Measurements from ENCODE around the gene DESI2. TPM values are rescaled to one million over a fixed set of nuclear protein-coding genes. Genes with fewer than 3 reads are reported as not detected.
"Not testable (repeated sequence)": the region's sequence is repeated elsewhere in the genome, so short reads cannot be mapped to it uniquely, and the experiment has no call there.

Gene DESI2
- total and polyA plus RNA-seq, 4 donors, result 5.7 to 14.6 (median 11.7) TPM

DNA sequence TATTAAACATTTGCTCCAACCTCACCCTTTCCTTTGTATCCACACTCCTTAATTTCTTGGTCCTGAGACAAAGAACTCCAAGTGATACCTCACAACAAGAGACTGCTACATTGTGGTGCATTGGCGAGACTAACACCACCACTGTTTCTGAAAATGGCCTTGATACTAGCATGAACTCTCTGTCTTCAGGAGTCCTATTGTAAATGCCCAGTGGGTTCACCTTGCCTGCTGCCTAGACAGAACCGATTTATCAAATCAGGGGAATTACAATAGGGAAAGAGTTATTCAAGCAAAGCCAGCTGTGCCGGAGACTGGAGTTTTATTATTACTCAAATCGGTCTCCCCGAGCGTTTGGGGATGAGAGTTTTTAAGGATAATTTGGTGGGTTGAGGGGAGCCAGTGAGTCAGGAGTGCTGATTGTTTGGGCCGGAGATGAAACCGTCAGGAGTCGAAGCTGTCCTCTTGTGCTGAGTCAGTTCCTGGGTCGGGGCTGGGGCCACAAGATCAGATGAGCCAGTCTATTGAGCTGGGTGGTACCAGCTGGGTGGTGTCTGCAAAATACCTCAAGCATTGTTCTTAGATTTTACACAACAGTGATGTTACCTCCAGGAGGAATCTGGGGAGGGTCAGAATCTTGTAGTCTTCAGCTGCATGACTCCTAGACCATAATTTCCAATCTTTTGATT is 83.1 kb downstream of the DESI2 start:
- Histone ChIP-seq H3K27me3 (ENCODE audit: control insufficient read depth in 4 of 4, insufficient read depth in 4 of 4, low read length in 3 of 4) (no peaks in the 10 kb centered on the region), H3K36me3 (ENCODE audit: control insufficient read depth in 4 of 4, insufficient read depth in 3 of 4, low read depth in 1 of 4, low read length in 3 of 4) (no peaks in the 10 kb centered on the region), H3K9me3 (ENCODE audit: control insufficient read depth in 4 of 4, low read length in 3 of 4) (peaks cover 0 to 3% (median 0%) of the 10 kb centered on the region in 4 donors), H3K27ac (ENCODE audit: low read depth in 1 of 2, low read length in 2 of 2) (no peak overlapping the region), H3K9ac (ENCODE audit: low read depth in 1 of 2, low read length in 2 of 2) (no peak overlapping the region), H3K4me1 (ENCODE audit: control insufficient read depth in 4 of 4, insufficient read depth in 4 of 4, low read length in 3 of 4) (no peaks in the 10 kb centered on the region), H3K4me3 (ENCODE audit: low read depth in 1 of 3, low read length in 3 of 3) (no peak overlapping the region)
- 92% methylated on average over 10 of the region's 10 CpGs for WGBS
- DNase-seq (ENCODE audit: low spot score), result no peak
- TF ChIP-seq ZBTB33 (IDR thresholded peaks at IDR 0.05), result no peak
- TF ChIP-seq REST (IDR thresholded peaks at IDR 0.05), result no peak
- TF ChIP-seq JUND (IDR thresholded peaks at IDR 0.05), result no peak
- TF ChIP-seq TAF1 (conservative IDR thresholded peaks at IDR 0.05), result no peak
- TF ChIP-seq FOXA2 (IDR thresholded peaks at IDR 0.05), result no peak
- no peak for TF ChIP-seq ATF3 (IDR thresholded peaks at IDR 0.05)
- no peak for TF ChIP-seq HNF4G (IDR thresholded peaks at IDR 0.05)

DNA sequence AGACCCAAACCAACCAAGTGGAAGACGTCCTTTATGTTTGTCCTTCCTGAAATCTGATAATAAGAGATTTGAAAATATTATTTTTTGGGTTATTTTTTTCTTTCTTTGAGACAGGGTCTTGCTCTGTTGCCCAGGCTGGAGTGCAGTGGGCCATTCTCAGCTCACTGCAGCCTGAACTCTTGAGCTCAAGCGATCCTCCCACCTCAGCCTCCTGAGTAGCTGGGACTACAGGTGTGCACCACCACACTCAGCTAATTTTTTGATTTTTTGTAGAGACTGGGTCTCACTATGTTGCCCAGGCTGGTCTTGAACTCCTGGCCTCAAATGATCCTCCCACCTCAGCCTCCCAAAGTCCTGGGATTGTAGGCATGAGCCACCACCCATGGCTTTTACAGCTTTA is 86.2 kb downstream of the DESI2 start:
- H3K4me3 ChIP-seq (ENCODE audit: low read depth in 1 of 3, low read length in 3 of 3); DNase-seq (ENCODE audit: low spot score); H3K9me3 ChIP-seq (ENCODE audit: control insufficient read depth in 4 of 4, low read length in 3 of 4); H3K27me3 ChIP-seq (ENCODE audit: control insufficient read depth in 4 of 4, insufficient read depth in 4 of 4, low read length in 3 of 4); H3K9ac ChIP-seq (ENCODE audit: low read depth in 1 of 2, low read length in 2 of 2); H3K4me1 ChIP-seq (ENCODE audit: control insufficient read depth in 4 of 4, insufficient read depth in 4 of 4, low read length in 3 of 4); H3K27ac ChIP-seq (ENCODE audit: low read depth in 1 of 2, low read length in 2 of 2); H3K36me3 ChIP-seq (ENCODE audit: control insufficient read depth in 4 of 4, insufficient read depth in 3 of 4, low read depth in 1 of 4, low read length in 3 of 4): not testable (repeated sequence)
- 87% methylated on average over 2 of the region's 2 CpGs for WGBS

GRCh38 chr1:244740027-244740617 is 87.2 kb downstream of the DESI2 start:
- not testable (repeated sequence) for DNase-seq (ENCODE audit: low spot score); H3K9me3 ChIP-seq (ENCODE audit: control insufficient read depth in 4 of 4, low read length in 3 of 4); H3K4me3 ChIP-seq (ENCODE audit: low read depth in 1 of 3, low read length in 3 of 3); H3K27ac ChIP-seq (ENCODE audit: low read depth in 1 of 2, low read length in 2 of 2); H3K4me1 ChIP-seq (ENCODE audit: control insufficient read depth in 4 of 4, insufficient read depth in 4 of 4, low read length in 3 of 4); H3K36me3 ChIP-seq (ENCODE audit: control insufficient read depth in 4 of 4, insufficient read depth in 3 of 4, low read depth in 1 of 4, low read length in 3 of 4); H3K27me3 ChIP-seq (ENCODE audit: control insufficient read depth in 4 of 4, insufficient read depth in 4 of 4, low read length in 3 of 4); H3K9ac ChIP-seq (ENCODE audit: low read depth in 1 of 2, low read length in 2 of 2)
- 93% methylated on average over 20 of the region's 20 CpGs for WGBS

All from liver (tissue), 9 donors.